Measurements from ENCODE around the gene PGM3. TPM values are rescaled to one million over a fixed set of nuclear protein-coding genes. Genes with fewer than 3 reads are reported as not detected.

PGM3 gene
- total RNA-seq, 1 donor from 2014 or later, result 42.6 TPM

DNA sequence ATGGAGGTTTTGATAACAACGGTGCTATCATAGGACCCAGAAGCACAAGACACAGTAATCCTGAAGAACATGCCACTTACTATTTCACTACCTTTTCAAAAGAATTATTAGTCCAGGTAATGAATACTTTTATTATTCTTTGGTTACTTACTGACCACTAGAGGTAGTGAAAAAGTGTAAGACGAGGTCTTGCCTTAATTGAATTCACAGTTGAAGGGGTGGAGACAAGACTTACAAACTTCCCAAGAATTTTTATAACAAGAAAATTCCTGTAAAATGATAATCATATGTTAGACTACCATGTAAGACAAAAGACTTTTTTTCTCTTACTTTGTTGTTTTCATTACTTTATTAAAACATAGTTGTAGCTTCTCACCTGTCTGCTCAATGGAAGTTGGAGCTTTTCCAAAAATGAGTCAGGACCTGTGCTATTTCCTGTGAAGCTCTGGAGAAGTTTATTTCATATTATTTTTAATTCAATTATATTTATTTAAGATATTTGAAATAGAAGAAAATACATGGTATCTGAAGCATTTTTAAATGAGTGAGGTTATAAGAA, 73.2 kb downstream of the PGM3 start:
- DNase-seq (ENCODE audit: extremely low read depth, low read depth, low spot score), result no peak

DNA sequence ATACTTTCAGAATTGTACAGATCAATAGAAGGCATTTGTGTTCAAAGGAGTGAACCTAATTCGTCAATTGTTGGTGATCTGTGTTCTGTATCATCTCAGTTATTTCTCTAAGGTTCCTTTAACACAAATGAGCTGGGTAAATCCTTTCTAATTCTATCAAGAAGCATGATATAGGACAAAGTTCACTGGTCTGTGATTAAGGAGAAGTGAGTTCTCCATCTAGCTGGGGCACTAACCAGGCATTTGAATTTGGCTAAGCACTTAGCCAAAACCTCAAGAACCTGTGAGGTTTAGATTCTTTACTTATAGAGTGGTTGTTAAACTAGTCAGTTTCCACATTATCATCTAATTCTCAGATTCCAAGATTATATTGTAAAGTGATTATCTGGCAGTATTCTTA, 75.3 kb downstream of the PGM3 start:
- no peak for DNase-seq (ENCODE audit: extremely low read depth, low read depth, low spot score)

Other genes starting within 250 kb of the PGM3 start
- gene UBE3D, start 127.4 kb downstream of the PGM3 start, total RNA-seq, result 3.7 and 6.2 TPM in 2 replicates
- gene DOP1A, start 125.6 kb downstream of the PGM3 start, total RNA-seq, result 7.6 and 11.5 TPM in 2 replicates
- gene RWDD2A, start 92 bp upstream of the PGM3 start, total RNA-seq, result 3.8 and 5.1 TPM in 2 replicates
- gene ME1, start 237.8 kb upstream of the PGM3 start, total RNA-seq, result 13.8 and 19.8 TPM in 2 replicates